ENCODE results near the gene RUSC2. TPM values are rescaled to one million over a fixed set of nuclear protein-coding genes. Genes with fewer than 3 reads are reported as not detected.

Gene RUSC2
- total and polyA plus RNA-seq, 2 of the 13 experiments (the other 11 are each of a cell fraction or from before 2014, with no cell fraction given): 2.8 to 3.3 TPM

- Histone ChIP-seq H3K79me2 (ENCODE audit: insufficient read depth, low read length) (peaks cover 7% of the 10 kb centered on the region), H3K27ac (ENCODE audit: extremely low read length, insufficient read depth, low read length) (no peak overlapping the region), H4K20me1 (ENCODE audit: insufficient read depth, low read length) (0 out of 2 replicates have a peak, but pooled peaks cover under 1% of the 10 kb centered on the region), H3K27me3 (ENCODE audit: control insufficient read depth in 1 of 2, insufficient read depth in 2 of 2, low read length in 2 of 2) (no peaks in the 10 kb centered on the region), H3K4me2 (ENCODE audit: low read depth, low read length) (peak overlapping the region; percentile 93), H2AFZ (ENCODE audit: low read length) (peak overlapping the region; percentile 28), H3K9me3 (ENCODE audit: low read length) (no peaks in the 10 kb centered on the region), H3K4me1 (ENCODE audit: insufficient read depth, low read length) (peaks cover 30% of the 10 kb centered on the region), H3K4me3 (replicated peaks in 1 of 3; ENCODE audit: insufficient read depth in 1 of 3, low read depth in 2 of 3, low read length in 3 of 3) (peak overlapping the region; percentile 76 to 97 (median 87)), H3K36me3 (replicated peaks in 1 of 2; ENCODE audit: control insufficient read depth in 1 of 2, insufficient read depth in 2 of 2, low read length in 2 of 2) (no peaks in the 10 kb centered on the region), H3K9ac (ENCODE audit: insufficient read depth, low read depth, low read length) (peak overlapping the region; percentile 76; the same call in 1 of the 2 replicates)
- ChIA-PET CTCF (ENCODE audit: low intra/inter-chr PET ratio, low total read pairs) (no interaction called here), POLR2A (no interaction called here)
- intact Hi-C loops (cut with micrococcal nuclease; ENCODE audit: unreplicated experiment): loop anchor here (2.0 kb wide), 1 partner anchor 67 kb away; no protein-coding TSS in a partner anchor
- 74% methylated on average over 10 of the region's 10 CpGs for whole genome bisulfite sequencing (ENCODE audit: low lambda C conversion rate)
- no TSS peak for BruUV-seq (replicated peaks)
- in situ Hi-C loops (cut with HindIII; ENCODE audit: extremely low pct_ligation_motif_present, low pct_unique_long_range_greater_than_20kb): loop anchor here (5.0 kb wide), 1 partner anchor 64 kb away; no protein-coding TSS in a partner anchor
- no peak for DNase-seq (ENCODE audit: low spot score)
- ATAC-seq: no peak
- FAIRE-seq: no peak
- TF ChIP-seq DMTF1 (CRISPR knock-in tag; IDR thresholded peaks at IDR 0.05) (no peak), ZFP36L1 (CRISPR knock-in tag; IDR thresholded peaks at IDR 0.05) (no peak), MIER3 (CRISPR knock-in tag; IDR thresholded peaks at IDR 0.05; ENCODE audit: borderline replicate concordance) (no peak), TEAD3 (CRISPR knock-in tag; optimal IDR thresholded peaks at IDR 0.05; ENCODE audit: borderline replicate concordance) (peak; percentile 2), ZC3H4 (CRISPR knock-in tag; IDR thresholded peaks at IDR 0.05; ENCODE audit: borderline replicate concordance) (no peak), SRF (IDR thresholded peaks at IDR 0.05; ENCODE audit: low read depth, low read length) (no peak), MYNN (CRISPR knock-in tag; IDR thresholded peaks at IDR 0.05; ENCODE audit: low read depth) (no peak), CCAR2 (optimal IDR thresholded peaks at IDR 0.05; ENCODE audit: low read depth, low read length) (no peak), KAT2B (IDR thresholded peaks at IDR 0.05; ENCODE audit: borderline replicate concordance, low read depth, low read length) (no peak)
Observed at GRCh38 chr9:35488021-35488420, 1.9 kb upstream of the RUSC2 start.
